GM12878 (cell line): Measurements from ENCODE around the gene PIF1. TPM values are rescaled to one million over a fixed set of nuclear protein-coding genes. Genes with fewer than 3 reads are reported as not detected.

Experiments
- ATAC-seq: fragments of 200-7000 bp; cut with Tn5 transposase; 3 replicates; pipeline ENCODE4 v1.9.1; 2020; ENCODE audit warnings: mild to moderate bottlenecking, moderate library complexity
- BruUV-seq: library from RNA; stranded (reverse); fragments of 400-500 nt; replicated peaks from 2 replicates; lab custom pipeline; 2021; lab: Mats Ljungman, UMichigan
- CTCF ChIA-PET: fragments of 300-600 bp; sonication (Branson Sonifier 250); formaldehyde crosslinking; extraction: SDS; loops from one replicate; lab custom pipeline; 2021; ENCODE audit warnings: inconsistent platforms; lab: Yijun Ruan, JAX
- POLR2A ChIA-PET: fragments of 350-600 bp; formaldehyde crosslinking; extraction: SDS; loops from one replicate; lab custom pipeline; 2021; ENCODE audit warnings: inconsistent platforms; lab: Charles Lee
- RAD21 ChIA-PET: fragments of 300-600 bp; sonication (Branson Sonifier 250); formaldehyde crosslinking; loops from one replicate; lab custom pipeline; 2023; ENCODE audit warnings: antibody characterized with exemption; ENCODE audit not compliant: unreplicated experiment; lab: Charles Lee
- SMC1A ChIA-PET: fragments of 300-600 bp; sonication (Branson Sonifier 250); formaldehyde crosslinking; loops from one replicate; lab custom pipeline; 2023; ENCODE audit not compliant: unreplicated experiment, uncharacterized antibody; lab: Charles Lee
- DNase-seq: peaks from one replicate; pipeline ENCODE4 v3.0.0-alpha.2; 2011; ENCODE audit warnings: low read depth, low spot score
- FAIRE-seq: peaks from 3 replicates; lab custom pipeline; 2011; peaks lifted over from hg19 to GRCh38; lab: Jason Lieb, UNC
- H2AFZ ChIP-seq: 2 replicates; pipeline ENCODE4 v1.6.0; 2011; ENCODE audit warnings: low read depth, low read length, control low read depth; ENCODE audit not compliant: control insufficient read depth
- H3K27ac ChIP-seq: 2 replicates; pipeline ENCODE4 v1.5.1; 2011; ENCODE audit warnings: control low read depth; ENCODE audit not compliant: control insufficient read depth, insufficient read depth
- H3K27me3 ChIP-seq, 2 experiments: replicated peaks in 1 of 2; 2 replicates each; pipeline versions ENCODE4 v1.6.0 to v1.6.1; 2011; ENCODE audit warnings: low read length in 1 of 2; ENCODE audit not compliant: control insufficient read depth in 2 of 2, insufficient read depth in 2 of 2
- H3K36me3 ChIP-seq, 2 experiments: 2 replicates each; pipeline ENCODE4 v1.5.1; 2011; ENCODE audit warnings: low read length in 1 of 2; ENCODE audit not compliant: control insufficient read depth in 2 of 2, insufficient read depth in 2 of 2
- H3K4me1 ChIP-seq: 2 replicates; pipeline ENCODE4 v1.6.1; 2011; ENCODE audit warnings: mild to moderate bottlenecking, low read length, moderate library complexity, mixed read lengths; ENCODE audit not compliant: control insufficient read depth, insufficient read depth
- H3K4me2 ChIP-seq: 2 replicates; pipeline ENCODE4 v1.6.0; 2011; ENCODE audit warnings: control low read depth; ENCODE audit not compliant: control insufficient read depth, insufficient read depth
- H3K4me3 ChIP-seq: fragments of 200-600 bp; sonication (generic); 2 replicates; pipeline ENCODE4 v1.5.1; 2016
- H3K79me2 ChIP-seq: 2 replicates; pipeline ENCODE4 v1.6.0; 2011; ENCODE audit warnings: low read length; ENCODE audit not compliant: control insufficient read depth, insufficient read depth
- H3K9ac ChIP-seq: 2 replicates; pipeline ENCODE4 v1.8.0; 2011; ENCODE audit warnings: low read length, control low read depth, mixed read lengths; ENCODE audit not compliant: control insufficient read depth, insufficient read depth
- H3K9me3 ChIP-seq: replicated peaks from 3 replicates; pipeline ENCODE4 v1.5.1; 2011; ENCODE audit warnings: mild to moderate bottlenecking, low read length; ENCODE audit not compliant: control insufficient read depth, insufficient read depth
- H4K20me1 ChIP-seq: 2 replicates; pipeline ENCODE4 v1.6.0; 2011; ENCODE audit not compliant: control insufficient read depth, insufficient read depth
- BCLAF1 ChIP-seq: fragments of 450-650 bp; IDR thresholded peaks from 2 replicates; pipeline ENCODE4 v1.6.1; 2017; ENCODE audit warnings: antibody characterized with exemption, mild to moderate bottlenecking, moderate library complexity
- GABPA ChIP-seq: IDR thresholded peaks from 2 replicates; pipeline ENCODE4 v1.6.1; 2014; ENCODE audit warnings: antibody characterized with exemption, low read depth, mild to moderate bottlenecking, inconsistent platforms
- HDAC6 ChIP-seq: fragments of 200-600 bp; sonication (generic); IDR thresholded peaks from one replicate; pipeline ENCODE4 v1.8.0; 2017; ENCODE audit warnings: antibody characterized with exemption; ENCODE audit not compliant: unreplicated experiment
- RCOR1 ChIP-seq: conservative IDR thresholded peaks from 2 replicates; pipeline ENCODE4 v1.6.1; 2012; ENCODE audit warnings: low read depth, low read length, improper control_type of control experiment
- REST ChIP-seq: IDR thresholded peaks from 2 replicates; pipeline ENCODE4 v1.6.1; 2012; ENCODE audit warnings: mild to moderate bottlenecking, low read depth, low read length
- SPI1 ChIP-seq: IDR thresholded peaks from 2 replicates; pipeline ENCODE4 v1.6.1; 2011; ENCODE audit warnings: low read depth, mild to moderate bottlenecking, low read length, moderate library complexity, borderline replicate concordance; ENCODE audit not compliant: insufficient read depth
- ZBTB40 ChIP-seq: fragments of 450-650 bp; IDR thresholded peaks from 2 replicates; pipeline ENCODE4 v1.6.1; 2016; ENCODE audit warnings: mild to moderate bottlenecking, moderate library complexity, borderline replicate concordance
- ZNF217 ChIP-seq: fragments of 450-650 bp; IDR thresholded peaks from 2 replicates; pipeline ENCODE4 v1.6.1; 2017; ENCODE audit warnings: antibody characterized with exemption, mild to moderate bottlenecking
- ZNF274 ChIP-seq: IDR thresholded peaks from one replicate; pipeline ENCODE4 v1.8.0; 2011; ENCODE audit not compliant: insufficient read length, insufficient read depth
- ZZZ3 ChIP-seq: IDR thresholded peaks from 2 replicates; pipeline ENCODE4 v1.6.1; 2011; ENCODE audit warnings: low read depth; ENCODE audit not compliant: control insufficient read depth, insufficient read length
- WGBS: methylation state at CpG from one replicate; pipeline ENCODE4 v1.1.6; 2016; ENCODE audit warnings: low lambda C conversion rate; ENCODE audit not compliant: insufficient replicate concordance, insufficient coverage; ENCODE audit errors: missing lambda C conversion rate; 5-methylcytosine and 5-hydroxymethylcytosine counted together
- in situ Hi-C: fragments of 300-500 bp; cut with MboI; formaldehyde crosslinking; loops from 9 replicates; pipeline ENCODE4 v1.14.3; 2018; ENCODE audit warnings: mixed read lengths
- intact Hi-C: fragments of 100-400 bp; cut with micrococcal nuclease; formaldehyde crosslinking; loops from one replicate; pipeline ENCODE4 v1.14.2; 2022; ENCODE audit not compliant: unreplicated experiment
- polyA plus RNA-seq, 11 experiments: library from polyadenylated mRNA; depleted of rRNA in 4 of 11; unstranded in 6 of 11; stranded (reverse) in 5 of 11; fragments of >200 nt; fragmentation: Nextera tagmentation in 4 of 11; fragmentation: Illumina TruSeq in 1 of 11; extraction: Ambion mirVana in 4 of 11; extraction: Trizol in 1 of 11; gene quantifications; 1 replicate in 1 of 11; 2 replicates in 10 of 11; pipeline versions ENCODE4 v1.2.1 to v1.2.3, GENCODE V29; 2011 to 2016; ENCODE audit warnings: inconsistent platforms in 2 of 11, missing spikeins in 2 of 11, low read depth in 1 of 11
- total RNA-seq, 4 experiments: library from RNA; depleted of rRNA in 3 of 4; stranded (reverse); fragments of >200 nt in 3 of 4; fragmentation: Illumina TruSeq in 1 of 4; extraction: Trizol in 1 of 4; gene quantifications; 2 replicates each; pipeline versions ENCODE4 v1.2.1 to v1.2.3, GENCODE V29; 2013 to 2021

The PIF1 gene
- total and polyA plus RNA-seq, 10 of the 15 experiments (the other 5 are each of a cell fraction or from before 2014, with no cell fraction given), result 3.7 to 68.9 (median 31.1) TPM

GRCh38 chr15:64858021-64858575 lies 32.7 kb upstream of the PIF1 start:
- RAD21 ChIA-PET, result interaction anchor here (0.6 kb wide), 1 partner anchor 123 kb away, joined by 3 read pairs; no protein-coding TSS in a partner anchor
- Histone ChIP-seq H3K79me2 (peaks cover 11% of the 10 kb centered on the region), H2AFZ (no peak overlapping the region), H3K36me3 (peaks cover 46 to 51% of the 10 kb centered on the region in 2 experiments), H3K27ac (no peak overlapping the region), H3K4me3 (no peak overlapping the region), H3K9me3 (no peaks in the 10 kb centered on the region), H3K4me2 (no peak overlapping the region), H3K9ac (no peak overlapping the region), H4K20me1 (peaks cover 3% of the 10 kb centered on the region), H3K4me1 (no peaks in the 10 kb centered on the region), H3K27me3 (no peaks in the 10 kb centered on the region)
- intact Hi-C loops, result no loop called here
- 65% methylated on average over 6 of the region's 6 CpGs for WGBS
- no TSS peak for BruUV-seq
- no peak for DNase-seq
- POLR2A ChIA-PET, result interaction anchor here (1.4 to 2.1 kb wide), 2 partner anchors 15 to 36 kb away, joined by 3 to 7 read pairs; no protein-coding TSS in a partner anchor
- SMC1A ChIA-PET, result interaction anchor here (0.7 to 2.2 kb wide), 7 partner anchors 10 to 164 kb away, joined by 3 to 8 read pairs (median 4); partner anchors contain the start of gene PIF1
- ATAC-seq, result no peak
- in situ Hi-C loops, result no loop called here
- no peak for FAIRE-seq
- CTCF ChIA-PET, result interaction anchor here (0.7 to 2.4 kb wide), 5 partner anchors 31 to 126 kb away, joined by 3 to 11 read pairs (median 3); no protein-coding TSS in a partner anchor
- no peak for TF ChIP-seq BCLAF1
- no peak for TF ChIP-seq ZNF217
- TF ChIP-seq GABPA, result no peak
- no peak for TF ChIP-seq RCOR1
- no peak for TF ChIP-seq REST
- no peak for TF ChIP-seq HDAC6
- TF ChIP-seq ZNF274, result no peak
- TF ChIP-seq ZZZ3, result no peak
- TF ChIP-seq SPI1, result no peak
- TF ChIP-seq ZBTB40, result no peak
